ENCODE data around the gene FCN2. TPM values are rescaled to one million over a fixed set of nuclear protein-coding genes. Genes with fewer than 3 reads are reported as not detected.

FCN2 gene
- polyA plus RNA-seq, 12 donors = 0.20 TPM; not detected in 11

DNA sequence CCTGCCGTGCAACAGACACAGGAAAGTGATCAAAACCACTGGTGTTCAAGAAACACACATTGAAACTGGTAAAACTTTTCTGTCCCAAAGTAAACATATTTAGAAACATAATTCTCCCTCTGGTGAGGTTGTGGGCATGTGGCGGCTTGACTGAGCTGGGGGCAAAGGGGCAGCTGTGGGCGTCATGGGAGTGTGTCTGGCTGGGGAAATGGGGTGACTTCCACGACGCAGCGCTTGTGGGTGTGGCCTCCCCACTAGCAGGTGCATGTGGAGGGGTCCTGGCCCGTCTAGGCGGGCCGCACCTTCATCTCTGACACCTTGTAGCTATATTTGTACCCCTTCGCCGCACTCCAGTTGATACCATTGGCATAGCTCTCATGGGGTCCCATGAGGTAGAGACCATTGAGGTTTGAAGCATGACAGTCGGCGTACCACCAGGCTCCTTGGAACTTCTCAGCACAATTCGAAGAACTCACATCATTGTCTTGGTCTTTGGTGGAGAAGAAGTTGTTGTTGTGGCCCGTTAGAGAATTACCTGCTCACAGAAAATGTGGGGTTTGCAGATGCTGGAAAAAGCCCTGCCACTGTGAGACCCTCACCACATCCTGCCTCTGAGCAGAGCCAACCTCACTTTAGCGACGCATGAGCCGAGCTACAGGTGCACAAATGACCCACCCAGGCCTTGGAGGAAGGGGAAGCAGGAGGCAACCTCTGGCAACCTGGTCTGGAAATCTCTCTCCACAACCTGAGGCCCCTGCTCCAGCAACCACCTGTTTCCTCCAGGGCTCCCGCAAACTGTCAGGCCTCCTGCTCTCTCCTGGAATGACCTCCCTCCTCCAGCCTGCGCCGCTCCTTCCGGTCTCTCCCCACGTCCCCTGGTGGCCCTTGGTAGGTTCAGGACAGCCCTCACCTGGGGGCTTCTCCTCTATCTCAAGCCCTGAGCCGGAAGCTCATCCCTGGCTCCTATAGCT, 29.2 kb downstream of the FCN2 start:
- no peak for DNase-seq

DNA sequence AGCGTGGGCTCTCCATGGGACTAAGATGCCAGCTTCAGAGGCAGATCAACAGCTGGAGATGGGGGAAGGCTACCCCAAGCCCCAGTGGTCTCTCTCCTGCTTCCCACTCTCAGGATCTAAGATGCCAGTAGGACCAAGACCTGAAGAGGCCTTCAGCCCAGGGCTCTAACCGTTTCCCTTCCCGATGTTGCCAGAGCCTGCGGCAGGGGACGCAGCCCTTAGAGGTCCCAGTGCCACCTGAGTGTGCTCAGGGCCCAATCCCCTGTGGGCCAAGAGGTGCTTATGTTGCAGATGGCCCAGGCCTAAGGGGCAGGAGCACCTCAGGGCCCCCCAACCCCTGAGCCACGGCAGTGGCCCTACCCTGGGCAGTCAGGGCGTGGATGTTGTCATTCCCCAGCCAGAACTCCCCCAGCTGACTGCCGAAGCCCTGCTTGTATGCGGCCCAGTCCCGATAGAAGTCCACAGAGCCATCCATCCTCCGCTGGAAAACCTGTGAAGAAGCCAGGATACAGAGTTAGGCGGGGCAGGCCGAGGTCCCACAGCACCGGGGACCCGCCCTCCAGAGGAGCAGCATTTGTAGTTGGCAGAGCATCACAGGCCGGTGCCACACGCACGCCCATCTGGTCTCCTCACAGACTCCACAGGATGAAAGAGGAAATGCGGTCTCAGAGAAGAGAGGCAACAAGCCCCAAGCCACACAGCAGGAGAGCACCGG, 31.7 kb downstream of the FCN2 start:
- DNase-seq = no peak

DNA sequence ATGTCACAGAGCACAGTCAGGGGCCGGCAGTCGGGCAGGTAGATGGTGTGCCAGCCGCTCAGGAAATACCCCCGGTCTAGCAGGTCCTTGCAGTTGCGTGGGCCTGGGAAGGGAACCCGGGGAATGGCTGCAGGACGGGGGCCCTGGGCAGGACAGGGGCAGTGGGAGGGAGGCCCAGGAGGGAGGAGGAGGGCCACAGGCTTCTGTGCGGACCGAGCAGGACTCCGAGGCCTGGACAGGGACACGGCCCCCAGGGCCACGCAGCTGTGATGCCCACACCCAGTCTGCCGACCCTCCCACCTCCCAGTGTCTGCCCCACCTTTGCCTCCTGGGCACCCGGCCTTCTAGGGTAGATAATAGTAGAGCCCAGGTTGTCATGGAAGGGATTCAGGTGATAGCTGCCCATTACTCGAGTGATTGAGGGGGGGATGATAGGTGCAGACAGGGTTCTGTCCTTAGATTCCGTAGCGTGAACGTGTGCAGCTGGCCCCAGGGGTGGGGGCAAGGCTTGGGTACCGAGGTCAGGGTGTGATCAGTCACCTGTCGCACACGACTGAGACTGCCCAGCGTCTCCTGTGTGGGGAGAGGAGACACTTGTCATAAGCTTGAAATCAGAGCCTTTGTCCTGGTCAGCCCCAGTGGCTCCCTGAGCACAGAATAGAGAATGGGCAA, 32.6 kb downstream of the FCN2 start:
- DNase-seq = no peak

DNA sequence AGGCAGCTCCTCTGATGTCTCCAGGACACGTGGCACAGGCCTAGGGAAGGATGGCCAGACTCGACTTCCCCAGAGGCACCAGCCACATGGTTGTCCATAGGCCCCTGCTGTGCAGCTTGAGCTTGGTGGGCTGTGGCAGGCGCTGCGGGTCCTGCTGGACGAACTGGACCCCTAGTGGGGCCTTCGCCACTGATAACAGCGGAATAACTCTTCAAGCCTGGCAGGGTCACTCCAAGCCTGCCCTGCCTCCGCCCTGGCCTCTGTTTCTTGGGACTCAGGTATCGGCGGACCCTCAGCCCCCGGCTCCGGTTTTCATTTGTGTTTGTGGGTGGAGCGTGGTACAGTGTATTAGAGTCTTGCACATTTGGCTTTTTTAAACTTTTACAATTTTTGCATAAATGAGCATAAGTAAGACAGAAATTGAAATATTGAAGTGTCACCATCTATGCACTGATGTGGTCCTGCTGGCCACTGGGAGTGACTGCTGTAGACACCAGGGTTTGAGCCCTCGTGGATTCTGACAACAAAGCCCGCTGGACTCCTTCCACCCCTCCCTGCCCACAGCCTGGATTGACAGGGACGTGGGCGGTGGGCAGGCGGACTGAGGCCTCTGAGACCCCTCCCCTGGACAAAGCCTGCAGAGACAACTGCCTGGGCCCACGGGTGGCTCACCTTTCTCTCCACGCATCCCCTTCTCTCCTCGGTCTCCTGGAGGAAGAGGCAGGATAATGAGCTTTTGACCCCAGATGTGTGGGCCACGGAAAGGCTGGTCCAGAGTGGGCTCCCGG, 33.3 kb downstream of the FCN2 start:
- no peak for DNase-seq

DNA sequence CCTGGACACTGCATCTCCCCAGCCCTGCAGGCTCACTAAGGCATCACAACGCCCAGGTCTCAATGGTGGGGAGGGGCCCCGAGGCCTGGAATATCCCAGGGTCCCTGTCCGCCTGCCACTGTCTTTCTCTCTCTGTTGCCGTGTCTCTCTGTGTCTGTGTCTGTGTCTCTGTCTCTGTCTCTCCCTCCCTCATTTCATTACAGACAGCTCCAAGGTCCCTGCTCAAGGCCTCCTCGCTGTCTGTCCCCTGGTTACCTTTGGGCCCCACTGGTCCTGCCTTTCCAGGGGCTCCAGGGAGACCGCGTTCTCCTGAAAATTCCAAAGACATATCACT, 33.9 kb downstream of the FCN2 start:
- no peak for DNase-seq

DNA sequence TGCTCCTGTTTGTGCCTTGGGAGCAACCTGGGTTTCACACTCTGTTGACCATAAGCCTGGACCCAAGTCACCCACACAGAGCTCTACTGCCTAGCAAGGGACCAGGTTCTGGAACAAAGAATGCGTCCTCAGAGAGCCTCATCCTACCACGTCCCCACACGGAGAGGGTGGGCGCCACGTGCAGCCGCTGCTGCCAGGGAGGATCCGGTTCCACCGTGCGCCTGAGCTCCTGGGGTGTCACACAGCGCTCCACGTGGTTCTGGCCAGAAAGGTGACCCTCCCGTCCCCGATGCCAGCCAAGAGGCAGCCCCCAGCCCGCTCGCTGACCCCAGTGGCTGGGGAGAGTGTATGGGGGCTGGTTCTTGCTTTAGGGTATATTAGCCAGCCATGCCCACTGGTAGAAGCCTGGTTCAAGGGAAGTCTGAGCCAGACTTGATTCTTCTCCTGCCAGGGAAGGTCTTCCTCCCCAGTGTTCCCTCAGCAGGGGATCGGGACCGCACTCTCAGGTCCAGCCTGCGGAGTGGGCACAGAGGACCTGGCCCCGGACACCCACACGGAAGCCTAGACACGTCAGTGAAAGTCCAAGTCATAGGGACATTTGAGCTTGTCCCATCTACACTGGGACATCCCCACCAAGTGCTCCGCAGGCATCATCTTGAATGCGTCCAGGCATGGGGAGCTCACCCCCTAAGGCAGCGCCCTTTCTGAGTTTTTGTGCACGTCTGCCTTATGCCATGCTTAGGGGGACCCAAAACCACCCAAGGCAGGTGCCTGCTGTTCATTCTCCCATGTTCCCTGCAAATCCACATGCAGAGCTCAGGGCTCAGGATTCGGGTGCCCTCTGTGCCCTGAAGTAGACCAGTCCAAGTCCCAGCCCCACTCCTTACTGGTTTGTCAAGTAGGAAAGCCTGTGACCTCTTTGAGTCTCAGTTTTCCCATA, 34.7 kb downstream of the FCN2 start:
- DNase-seq = no peak

DNA sequence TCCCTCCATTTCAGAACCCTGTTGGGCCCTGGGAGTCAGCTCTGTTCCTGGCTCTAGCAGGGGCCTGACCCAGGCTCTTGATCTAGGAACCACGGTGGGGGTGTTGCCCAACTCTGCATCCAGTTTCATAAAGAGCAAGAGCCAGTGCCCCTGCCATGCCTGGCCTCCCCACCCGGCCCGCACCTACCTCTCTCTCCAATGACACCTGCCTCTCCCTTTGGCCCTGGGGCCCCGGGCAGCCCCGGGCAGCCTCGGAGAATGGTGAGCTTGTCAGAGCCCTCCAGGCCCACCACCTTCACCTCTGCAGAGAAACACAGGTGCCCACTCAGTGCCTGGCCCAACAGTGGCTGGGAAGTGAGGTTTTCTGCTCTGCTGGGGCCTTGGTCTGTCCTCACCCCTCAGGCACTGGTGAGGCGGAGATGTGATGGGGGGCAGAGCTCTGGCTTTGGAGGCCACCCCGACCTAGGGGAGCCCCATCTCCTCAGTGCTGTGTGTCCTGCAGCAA, 35.6 kb downstream of the FCN2 start:
- DNase-seq = no peak

DNA sequence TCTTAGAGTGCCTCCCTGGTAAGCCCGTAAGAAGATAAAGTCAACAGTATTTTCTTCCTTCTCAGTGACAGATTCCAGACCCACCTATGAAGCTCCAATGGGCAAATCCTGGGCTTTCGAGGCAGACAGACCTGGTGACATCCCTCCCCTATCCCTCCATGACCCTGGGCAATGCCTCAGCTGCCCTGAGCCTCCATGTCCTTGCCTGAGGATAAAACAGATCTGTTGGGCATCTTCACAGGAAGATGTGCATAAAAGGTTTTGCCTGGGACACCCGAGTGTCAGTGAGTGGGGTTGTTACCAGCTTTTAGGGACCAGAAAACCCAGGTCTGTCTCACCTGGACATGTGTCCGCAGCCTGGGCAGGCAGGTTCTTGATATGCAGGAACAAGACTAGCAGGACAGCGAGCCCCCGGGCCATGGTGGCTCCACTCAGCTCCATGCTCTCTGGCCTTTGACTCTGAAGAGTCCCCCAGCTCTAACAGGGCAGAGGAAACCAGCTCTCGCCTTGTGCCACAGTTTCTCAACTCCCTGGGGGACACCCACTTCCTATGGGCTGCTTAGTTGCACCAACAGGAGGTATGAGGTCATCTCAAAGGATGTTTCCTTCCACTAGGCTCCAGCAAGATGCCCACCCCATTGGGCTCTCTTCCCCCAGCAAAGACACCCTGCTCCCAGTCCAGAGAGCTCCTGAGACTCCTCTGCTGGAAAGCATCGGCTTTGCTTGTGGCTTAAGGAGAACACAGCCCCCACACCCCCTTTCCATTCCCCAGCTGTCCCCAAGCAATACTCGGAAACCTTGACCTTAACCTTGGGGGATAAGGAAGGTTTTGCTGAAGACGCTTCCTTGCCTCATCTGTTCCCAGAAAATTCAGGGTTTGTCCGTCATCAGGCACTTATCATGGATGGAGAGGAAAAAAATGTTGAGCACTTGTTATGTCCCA, 37.1 kb downstream of the FCN2 start, which contains the start of gene FCN1:
FCN1 (minus strand) TSS at position 482 of the 943 bp plus-strand sequence; CDS start at position 441, 41 bp downstream.
- no peak for DNase-seq

DNA sequence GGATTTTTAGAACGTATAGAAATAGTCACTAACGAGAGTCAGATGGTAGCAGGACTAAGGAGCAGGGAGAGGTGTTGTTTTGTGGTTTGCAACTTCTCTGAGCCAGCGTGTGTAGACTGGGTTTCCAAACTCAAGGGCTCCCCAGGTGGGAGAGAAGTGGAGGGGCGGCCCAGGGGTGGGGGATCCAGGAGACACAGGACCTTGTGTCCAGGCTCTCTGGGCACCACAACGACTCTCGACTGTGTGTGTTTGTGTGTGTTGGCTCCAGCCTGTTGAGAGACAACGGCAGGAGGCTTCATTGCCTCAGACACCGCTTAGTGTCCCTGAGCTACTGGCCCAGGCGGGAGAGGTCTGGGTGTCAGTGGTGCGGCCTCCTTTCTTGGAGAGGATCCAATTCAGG, 38.0 kb downstream of the FCN2 start:
- no peak for DNase-seq

DNA sequence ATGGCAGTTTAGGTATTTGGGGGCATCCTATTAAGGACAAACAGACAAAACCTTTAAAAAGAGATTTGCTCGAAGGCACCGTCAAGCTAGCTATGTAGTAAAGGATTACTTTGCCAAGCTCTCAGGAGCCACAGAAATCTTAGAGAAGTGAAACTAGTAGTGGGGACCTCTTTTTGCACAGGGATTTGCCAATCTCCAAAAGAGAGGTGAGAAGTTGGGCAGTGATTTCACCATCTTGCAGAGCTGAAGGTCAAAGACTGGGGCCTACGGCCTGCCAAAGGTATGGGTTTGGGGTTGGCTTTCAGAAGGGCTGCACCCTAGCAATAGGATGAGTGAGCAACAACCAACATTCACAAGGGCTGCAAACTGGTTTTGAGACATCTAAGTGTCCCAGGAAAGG, 38.7 kb downstream of the FCN2 start:
- DNase-seq = no peak

DNA sequence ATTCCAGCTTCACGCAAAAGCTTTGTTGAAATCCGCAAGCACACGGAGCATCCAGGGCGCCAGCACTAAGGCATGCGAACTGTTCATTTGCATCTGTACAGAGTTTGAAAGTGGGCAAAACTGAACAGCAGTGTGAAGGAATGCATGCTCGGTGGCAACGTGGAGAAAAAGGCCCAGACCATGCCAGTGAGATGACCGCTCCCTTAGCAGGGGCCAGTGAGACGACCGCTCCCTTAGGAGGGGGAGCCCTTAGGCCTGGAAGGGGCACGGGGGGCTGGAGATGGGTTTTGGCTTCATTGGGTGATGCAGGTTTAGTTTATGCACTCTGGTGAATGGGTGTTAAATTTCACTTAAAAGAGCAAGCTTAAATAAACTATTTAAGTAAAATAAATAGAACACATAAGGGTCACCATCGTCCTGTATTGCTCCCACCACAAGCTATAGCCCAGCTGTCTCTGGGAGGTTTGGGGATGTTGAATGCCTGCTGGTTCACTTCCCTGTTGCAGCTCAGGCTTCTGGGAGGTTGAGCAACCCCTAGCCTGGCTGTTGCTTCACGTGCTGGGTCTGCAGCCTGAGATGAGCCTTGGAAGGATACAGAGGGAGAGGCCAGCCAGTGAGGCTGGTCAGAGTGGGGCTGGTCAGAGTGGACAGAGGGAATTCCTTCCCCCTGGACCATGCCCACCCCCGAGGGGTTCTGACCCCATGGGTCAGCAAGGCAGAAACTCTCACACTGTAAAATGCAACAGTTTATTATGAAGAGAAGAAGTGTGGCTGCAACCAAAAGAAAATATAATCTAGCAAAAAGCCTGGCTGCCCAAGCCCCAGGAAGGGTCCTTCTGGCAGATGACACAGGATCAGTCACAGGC, 41.7 kb downstream of the FCN2 start:
- no peak for DNase-seq

DNA sequence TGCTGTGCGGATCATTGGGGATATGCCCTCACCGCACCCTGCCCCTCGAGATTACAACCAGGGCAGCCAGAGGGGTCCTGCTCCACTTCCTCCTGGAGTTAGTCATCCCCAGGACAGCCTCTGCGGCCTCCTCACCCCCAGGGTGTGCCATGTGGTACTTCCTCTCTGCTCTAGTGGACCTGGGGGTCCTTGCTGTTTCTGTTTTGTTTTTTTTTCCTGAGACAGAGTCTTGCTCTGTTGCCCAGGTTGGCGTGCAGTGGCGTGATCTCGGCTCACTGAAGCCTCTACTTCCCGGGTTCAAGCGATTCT, 42.3 kb downstream of the FCN2 start:
- no peak for DNase-seq

DNA sequence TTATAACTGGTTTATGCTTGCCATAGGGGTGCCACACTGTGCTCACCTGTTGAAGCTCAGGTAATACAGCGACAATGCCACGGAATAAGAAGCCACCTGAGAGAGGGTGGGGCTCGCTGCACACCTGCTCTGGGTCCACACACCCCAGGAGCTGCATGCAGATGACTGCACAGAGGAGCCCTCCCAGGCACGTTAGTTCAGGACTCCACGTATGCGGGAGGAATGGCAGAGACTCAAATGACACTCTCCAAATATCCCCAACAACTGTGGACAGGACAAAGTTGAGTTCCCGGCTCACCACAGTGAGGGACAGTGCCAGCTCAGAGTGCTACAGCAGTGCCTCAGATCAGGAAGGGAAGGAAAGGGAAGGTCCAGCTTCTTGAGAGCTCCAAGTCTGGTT, 42.9 kb downstream of the FCN2 start:
- no peak for DNase-seq

DNA sequence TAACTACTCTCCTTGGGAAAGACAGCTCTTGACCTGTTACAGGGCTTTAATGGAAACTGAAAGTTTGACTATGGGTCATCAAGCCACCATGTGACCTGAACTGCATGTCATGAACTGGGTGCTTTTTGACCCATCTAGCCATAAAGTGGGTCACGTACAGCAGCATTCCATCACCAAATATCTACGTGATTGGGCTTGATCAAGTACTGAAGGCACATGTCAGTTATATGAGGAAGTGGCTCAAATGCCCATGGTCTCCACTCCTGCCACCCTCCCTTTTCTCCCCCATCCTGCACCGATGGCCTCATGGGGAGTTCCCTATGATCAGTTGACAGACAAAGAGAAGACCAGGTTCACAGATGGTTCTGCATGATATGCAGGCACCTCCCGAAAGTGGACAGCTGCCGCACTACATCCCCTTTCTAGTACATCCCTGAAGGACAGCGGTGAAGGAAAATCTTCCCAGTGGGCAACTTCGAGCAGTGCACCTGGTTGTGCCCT, 44.5 kb downstream of the FCN2 start:
- no peak for DNase-seq

DNA sequence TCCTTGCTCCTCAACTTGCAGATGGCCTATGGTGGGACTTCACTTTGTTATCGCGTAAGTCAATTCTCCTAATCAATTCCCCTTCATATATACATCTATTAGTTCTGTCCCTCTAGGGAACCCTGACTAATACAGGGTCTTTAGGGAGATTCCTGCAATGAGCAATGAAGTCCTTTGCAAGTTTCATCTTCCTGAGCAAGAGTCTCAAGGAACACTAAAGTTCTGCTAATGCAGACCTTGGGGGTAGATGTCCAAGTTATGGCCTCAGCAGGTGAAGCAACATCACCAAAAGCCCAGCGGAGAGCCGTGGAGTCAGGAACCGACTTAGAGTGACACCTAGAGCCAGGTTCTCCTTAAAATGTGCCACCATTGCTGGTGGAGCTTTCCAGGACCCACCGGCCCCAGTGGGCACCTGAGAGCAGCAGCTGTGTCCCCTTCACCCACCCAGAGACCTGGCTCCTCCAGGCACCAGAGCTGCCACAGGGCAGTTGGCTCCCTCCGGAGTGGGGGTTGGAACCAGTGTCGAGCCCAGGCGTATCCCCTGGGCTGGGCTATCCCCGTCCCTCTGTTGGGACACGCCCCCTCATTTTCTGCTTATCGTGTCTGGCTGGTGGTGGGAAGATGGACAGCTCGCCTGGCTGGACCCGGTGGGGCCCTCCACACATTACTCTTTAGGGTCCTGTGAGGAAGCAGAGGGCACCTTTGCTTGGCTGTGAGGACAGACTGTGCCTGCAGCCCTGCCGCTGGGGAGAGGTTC, 48.0 kb downstream of the FCN2 start:
- DNase-seq = no peak

DNA sequence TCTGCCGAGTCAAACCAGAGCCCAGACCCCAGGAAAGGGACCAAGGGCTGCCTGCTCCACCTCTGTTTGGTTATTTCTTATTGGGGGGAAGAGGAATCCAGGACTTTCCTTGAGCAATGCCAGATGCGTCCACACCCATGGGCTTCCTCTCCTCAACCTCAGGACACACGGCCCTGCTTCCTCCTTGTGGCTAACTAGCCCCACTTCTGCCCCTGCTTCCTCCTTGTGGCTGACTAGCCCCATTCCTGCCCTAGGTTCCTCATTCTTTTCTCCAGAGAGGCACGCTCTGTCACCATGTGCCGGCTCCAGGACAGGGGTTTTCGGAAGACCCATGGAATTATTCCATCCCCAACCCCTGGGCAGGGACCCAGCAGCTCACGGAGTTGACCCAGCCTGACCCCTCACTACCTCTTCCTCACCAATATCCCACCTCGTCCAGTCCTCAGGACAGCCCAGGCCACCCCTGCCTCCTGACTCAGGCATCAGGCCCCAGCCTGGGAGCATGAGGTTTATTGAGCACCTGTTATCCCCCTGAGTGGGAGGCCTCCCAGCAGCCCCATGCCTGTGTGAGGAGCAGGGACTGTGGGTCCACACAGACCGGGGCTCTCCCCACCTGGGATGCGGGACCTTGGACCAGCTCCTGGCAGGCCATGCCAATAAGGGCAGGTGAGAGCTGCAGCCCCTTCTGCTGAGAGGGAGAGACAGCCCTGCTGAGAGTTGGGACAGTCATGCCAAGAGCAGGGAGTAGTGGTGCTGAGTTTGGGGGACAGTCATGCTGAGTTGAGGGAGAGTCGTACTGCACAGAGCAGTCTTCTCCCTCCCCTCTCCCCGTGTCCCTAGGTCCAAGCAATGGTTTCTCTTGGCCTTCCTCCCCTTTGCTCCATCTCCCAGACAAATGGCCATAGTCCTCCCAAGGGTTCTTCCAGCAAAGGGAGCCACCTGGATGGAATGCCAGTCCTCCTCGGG, 48.9 kb downstream of the FCN2 start:
- no peak for DNase-seq

Measured in muscle of arm (tissue), 12 donors.